Hematopoietic multipotent progenitor cell (in vitro differentiated cells): ENCODE data around the gene PDE1C. TPM values are rescaled to one million over a fixed set of nuclear protein-coding genes. Genes with fewer than 3 reads are reported as not detected.

Experiments used
- DNase-seq, 3 donors: peaks; one replicate each; pipeline ENCODE4 v3.0.0-alpha.2; 2011 to 2015; ENCODE audit warnings: low read depth in 2 of 3, low spot score in 2 of 3
- total RNA-seq: library from RNA; depleted of rRNA; stranded (reverse); fragments of >200 nt; gene quantifications from one replicate; pipeline ENCODE4 v1.2.3, GENCODE V29; 2012

The PDE1C gene
- total RNA-seq, 1 donor, result under 0.01 TPM

DNA sequence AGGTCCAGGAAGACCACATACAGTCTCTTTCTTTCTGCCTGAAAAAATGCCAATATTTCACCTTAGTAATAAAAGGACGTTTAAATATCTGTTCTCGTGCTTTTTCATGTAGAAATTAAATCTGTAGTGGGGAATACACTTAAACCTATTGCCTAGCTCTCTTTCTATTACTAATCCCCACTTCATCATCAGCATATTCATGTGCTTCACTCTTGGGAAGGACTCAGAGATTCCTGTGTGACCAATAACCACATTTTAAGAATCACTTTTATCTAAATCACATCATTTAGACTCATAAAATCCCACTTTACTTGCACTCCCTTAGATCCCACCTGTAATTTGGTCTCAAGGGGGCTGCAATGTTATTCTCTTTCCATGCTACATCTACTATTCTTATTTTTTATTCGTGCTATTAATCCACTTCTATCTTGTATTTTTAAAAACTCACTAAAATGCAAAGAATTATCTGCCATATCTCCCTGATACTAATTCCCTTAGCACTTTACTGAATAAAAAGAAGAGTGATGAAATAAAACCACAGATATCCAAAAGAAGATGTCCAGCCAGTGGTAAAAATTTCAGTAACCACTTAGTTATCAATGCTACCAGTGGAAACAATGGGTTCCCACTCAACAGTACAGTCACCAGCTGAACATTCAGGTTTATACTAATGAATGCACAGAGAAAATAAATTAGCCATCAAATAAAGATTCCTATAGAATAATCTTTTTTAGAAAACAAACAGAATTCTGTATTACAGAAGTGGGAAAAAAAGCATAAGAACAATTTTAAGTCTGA is 281.1 kb downstream of the PDE1C start:
- DNase-seq, result no peak

DNA sequence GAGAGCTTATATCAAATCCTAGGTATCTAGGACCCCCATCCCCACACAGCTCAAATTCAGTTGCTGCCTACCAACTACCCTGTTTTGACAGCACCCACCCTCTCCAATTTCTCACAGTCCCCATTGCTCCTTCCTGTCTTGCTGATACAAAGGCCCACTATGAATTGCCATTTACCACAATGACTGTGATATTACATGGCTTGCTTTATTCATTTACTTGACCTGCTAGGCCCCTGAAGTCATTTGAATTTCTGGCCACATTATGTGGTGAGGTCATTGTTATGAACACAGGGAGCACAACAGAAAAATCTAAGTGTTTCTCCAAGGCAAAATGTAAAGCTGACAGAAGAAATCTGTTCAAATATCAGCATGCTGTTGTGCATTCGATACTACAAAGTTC is 281.8 kb downstream of the PDE1C start:
- no peak for DNase-seq

DNA sequence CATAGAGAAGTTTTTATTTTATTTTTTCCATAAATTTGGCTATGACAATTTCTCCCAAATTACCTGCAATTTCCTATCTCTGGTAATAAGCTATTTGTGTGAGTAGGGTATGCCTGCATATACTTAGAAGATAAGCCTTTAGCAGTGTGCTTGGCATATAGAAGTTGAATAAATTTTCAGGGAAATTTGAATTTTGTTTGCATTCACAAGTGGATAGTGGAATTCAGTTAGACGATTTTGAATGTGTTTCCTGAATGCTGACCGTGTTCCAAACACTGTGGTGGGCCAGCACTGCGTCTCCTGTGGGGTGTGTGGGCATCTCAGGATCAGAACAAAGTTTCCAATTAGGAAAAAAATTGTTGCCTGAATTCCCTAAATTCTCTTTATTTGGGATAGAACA is 283.9 kb downstream of the PDE1C start:
- DNase-seq, result no peak

- no peak for DNase-seq
Observed at GRCh38 chr7:31785101-31785500, 285.1 kb downstream of the PDE1C start.

- no peak for DNase-seq
Observed at GRCh38 chr7:31783221-31783620, 287.0 kb downstream of the PDE1C start.

DNA sequence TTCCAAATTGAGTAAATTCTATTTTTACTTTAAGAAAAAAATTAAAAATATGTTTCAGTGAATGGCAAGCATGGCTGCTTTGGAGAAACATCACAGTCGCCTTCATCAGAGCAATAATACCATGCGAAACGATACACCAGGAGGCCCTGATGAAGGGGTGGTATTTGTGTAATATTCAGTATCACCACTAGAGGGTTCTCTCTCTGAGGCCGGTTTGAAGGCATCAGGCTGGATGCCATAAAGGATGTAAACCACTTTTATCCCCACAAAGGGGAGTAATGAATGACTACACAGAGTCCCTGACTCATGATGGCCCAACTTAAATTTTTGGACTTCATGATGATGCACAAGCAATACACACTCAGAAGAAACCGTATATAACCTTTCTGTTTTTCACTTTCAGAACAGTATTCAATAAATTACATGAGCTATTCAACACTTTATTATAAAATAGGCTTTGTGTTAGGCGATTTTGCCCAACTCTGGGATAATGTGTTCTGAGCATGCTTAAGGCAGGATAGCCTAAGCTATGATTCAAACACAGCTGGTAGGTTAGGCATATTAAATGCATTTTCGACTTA is 287.7 kb downstream of the PDE1C start:
- peak in 2 of 3 donors; percentile 46 to 72 for DNase-seq

GRCh38 chr7:31778296-31778695 is 291.9 kb downstream of the PDE1C start:
- DNase-seq, result no peak

DNA sequence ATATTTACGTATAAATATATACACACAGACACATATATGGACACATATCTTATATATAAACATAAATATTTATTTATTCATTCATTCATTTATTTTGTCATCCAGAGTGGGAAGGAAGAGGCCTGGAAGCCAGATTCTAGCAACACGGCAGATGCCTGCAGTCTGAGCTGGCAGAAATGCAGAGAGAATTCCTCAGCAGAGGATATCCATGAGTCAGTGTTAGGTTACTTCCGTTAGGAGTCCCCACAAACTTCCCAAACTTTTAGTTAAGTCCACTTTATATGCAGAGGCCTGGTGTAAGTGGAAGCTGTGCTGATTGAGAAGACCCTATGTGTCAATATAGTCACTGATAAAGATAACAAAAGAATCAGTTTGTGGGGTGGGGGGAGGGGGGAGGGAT is 293.6 kb downstream of the PDE1C start:
- DNase-seq, result no peak

GRCh38 chr7:31775556-31775955 is 294.7 kb downstream of the PDE1C start:
- DNase-seq, result no peak

DNA sequence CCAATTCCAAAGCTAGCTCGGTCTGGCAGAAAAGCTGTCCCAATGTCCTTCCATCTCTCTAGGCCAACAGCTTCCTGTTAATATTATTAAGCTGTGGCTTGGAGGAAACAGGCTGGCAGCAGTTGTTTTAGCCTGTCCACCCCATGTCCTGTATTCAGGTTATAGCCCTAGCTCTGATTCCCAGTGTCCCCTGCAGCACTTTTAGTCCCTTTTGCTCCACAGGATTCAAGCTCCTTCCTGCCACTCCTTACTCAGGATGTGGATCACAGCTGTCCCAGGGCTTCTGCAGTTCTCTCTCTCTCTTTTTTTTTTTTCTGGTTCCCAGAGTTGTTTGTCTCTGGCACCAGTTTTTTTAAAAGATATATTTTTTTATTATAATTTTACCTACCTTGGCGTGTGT is 298.0 kb downstream of the PDE1C start:
- DNase-seq, result no peak

GRCh38 chr7:31767686-31768358 is 302.4 kb downstream of the PDE1C start:
- DNase-seq, result no peak

DNA sequence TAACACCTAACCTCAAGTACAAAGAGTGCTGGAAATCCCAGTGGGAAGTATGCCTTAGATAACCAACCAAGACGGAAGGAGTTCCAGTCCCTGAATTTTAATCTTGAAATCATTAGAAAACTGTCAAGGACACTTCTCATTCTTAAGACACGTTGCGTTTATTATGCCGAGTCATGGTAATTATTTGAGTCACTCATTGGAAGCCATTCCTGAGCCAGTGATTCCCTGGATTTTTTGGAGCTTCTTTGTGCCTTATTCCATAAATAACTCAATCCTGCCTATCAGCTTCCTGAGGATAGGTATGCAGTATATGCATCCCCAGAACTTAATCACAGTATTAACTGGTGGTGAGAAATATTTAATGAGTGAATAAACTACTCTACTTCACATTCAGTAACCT is 305.7 kb downstream of the PDE1C start:
- no peak for DNase-seq

DNA sequence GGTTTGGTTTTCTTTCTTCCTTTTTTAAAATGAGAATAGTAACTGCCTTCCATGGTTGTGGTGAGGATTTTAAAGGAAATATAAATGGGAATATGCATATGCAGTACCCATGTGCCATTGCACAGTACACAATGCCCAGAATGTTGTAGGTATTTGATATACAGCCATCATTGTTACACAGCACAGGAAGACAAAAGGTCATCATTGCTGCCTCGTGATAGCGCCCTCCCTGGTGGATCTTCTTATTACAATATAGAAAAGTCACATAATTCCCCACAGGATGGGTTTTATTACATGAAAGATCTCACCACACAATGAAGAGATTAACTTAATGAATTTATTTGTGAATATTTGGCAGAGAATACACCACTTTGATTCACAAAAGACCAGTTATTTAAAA is 306.7 kb downstream of the PDE1C start:
- DNase-seq, result no peak

DNA sequence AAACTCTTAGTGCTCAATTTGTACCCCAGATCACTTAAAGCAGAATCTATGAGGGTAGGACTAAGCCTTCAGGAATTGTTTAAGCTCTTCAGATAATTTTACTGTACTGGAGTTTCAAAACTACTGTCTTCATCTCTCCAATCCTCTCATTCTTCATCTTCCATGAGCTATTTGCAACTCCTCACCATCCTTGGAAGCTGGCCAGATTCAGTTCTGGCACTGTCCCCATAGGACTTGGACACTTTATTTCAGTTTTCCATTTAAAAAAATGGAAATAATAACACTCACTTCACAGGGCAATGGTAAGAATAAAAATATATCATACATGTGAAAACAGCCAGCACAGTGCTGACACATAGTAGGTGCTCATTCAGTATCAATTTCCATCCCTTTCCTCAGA is 308.6 kb downstream of the PDE1C start:
- no peak for DNase-seq

DNA sequence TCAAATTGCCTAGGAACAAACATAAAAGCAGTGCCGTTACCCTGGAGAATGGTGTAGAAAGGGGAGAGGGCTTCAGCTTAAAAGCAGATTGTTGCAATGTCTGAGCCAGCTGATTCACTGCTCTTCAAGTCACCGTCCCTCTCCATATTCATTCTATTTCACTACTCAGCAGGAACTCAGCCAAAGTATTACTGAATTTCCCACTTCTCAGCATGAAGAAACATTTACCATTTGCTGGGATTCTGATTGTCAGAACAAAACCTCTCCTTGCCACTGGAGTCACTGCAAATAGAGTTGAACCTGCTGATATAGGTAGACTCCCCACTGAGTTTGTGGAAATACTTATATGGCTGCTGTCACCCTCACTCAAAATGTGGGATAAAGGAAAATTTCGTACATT is 311.5 kb downstream of the PDE1C start:
- no peak for DNase-seq

DNA sequence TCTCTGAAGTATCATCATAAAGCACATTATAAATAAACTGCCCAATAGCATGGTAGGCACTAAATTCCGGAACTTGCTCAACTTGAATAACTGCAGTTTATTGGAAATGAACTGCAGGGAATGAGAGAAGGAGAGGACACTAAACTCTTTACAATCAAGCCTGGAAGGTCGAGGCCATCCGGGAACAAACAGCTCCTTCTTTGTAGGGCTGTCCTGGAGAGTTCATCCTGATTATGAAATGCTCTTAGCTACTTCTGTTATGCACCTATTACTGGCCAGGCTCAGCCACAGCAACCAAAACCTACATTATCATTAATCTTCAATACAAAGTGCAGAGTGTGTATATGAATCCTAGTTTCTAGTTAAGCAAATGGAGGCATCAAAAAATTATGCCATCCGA is 318.5 kb downstream of the PDE1C start:
- no peak for DNase-seq

- no peak for DNase-seq
Observed at GRCh38 chr7:31748084-31748483, 322.1 kb downstream of the PDE1C start.

- DNase-seq, result no peak
Observed at GRCh38 chr7:31747553-31747952, 322.7 kb downstream of the PDE1C start.

DNA sequence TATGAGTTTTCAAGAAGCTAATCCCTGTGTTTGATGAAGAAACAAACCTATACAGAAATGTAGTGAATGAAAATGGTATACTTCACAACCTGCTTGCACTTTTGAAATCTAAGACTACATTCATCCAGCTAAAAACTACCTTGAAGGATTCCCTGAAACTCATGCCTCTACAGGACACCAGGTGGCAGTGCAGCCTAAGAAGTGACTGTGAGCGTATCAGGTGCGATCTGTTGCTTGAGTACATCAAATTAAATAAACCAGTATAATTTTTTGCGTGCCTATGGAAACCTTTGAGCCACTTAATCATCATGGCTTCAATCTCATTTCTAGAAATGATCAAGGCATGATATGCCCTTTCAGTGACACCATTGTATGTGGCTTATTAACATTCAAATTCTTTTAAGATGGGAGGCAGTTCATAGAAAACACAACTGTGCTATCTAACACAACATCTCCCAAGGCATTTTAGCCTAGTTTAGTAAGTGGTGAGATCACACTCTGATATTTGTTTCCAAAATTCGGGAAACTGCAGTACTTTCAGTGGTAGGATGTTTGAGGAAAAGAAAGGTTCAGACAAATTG is 325.8 kb downstream of the PDE1C start:
- peak in 2 of 3 donors; percentile 59 to 84 for DNase-seq

GRCh38 chr7:31741852-31742251 is 328.4 kb downstream of the PDE1C start:
- DNase-seq, result no peak
